ENCODE measurements around the gene SLC22A23.

- TF ChIP-seq CTCF (IDR thresholded peaks at IDR 0.05; ENCODE audit: insufficient read depth, low read depth, low read length), result no peak
- no peak for TF ChIP-seq EZH2 (IDR thresholded peaks at IDR 0.05; ENCODE audit: insufficient read depth, low read length)
Measured at GRCh38 chr6:3393836-3394202, 63.0 kb downstream of the SLC22A23 start.
